Mesenchymal stem cell (in vitro differentiated cells and primary cell): ENCODE measurements around the gene PPP1R12B.

Experiments used
- DNase-seq: peaks from one replicate; pipeline ENCODE4 v3.0.0-alpha.2; 2013
- H2AFZ ChIP-seq: one replicate; pipeline ENCODE4 v1.6.1; 2013; ENCODE audit warnings: low read depth, mild to moderate bottlenecking, control low read depth, inconsistent platforms, low read length, moderate library complexity
- H2AK5ac ChIP-seq: 2 replicates; pipeline ENCODE4 v1.6.1; 2013; ENCODE audit warnings: low read length, moderate library complexity, mild to moderate bottlenecking, inconsistent platforms; ENCODE audit not compliant: severe bottlenecking
- H2BK120ac ChIP-seq: one replicate; pipeline ENCODE4 v1.6.1; 2013; ENCODE audit warnings: low read depth, mild to moderate bottlenecking, inconsistent platforms, low read length, moderate library complexity
- H2BK12ac ChIP-seq, 2 experiments: one replicate each; pipeline ENCODE4 v1.6.1; 2013; ENCODE audit warnings: inconsistent platforms in 2 of 2, low read length in 2 of 2, mild to moderate bottlenecking in 2 of 2, moderate library complexity in 2 of 2, control low read depth in 1 of 2
- H2BK15ac ChIP-seq: one replicate; pipeline ENCODE4 v1.6.1; 2013; ENCODE audit warnings: mild to moderate bottlenecking, low read depth, inconsistent platforms; ENCODE audit not compliant: poor library complexity, severe bottlenecking
- H2BK5ac ChIP-seq: 2 replicates; pipeline ENCODE4 v1.6.1; 2013; ENCODE audit warnings: low read depth, mild to moderate bottlenecking, low read length, control low read depth, inconsistent platforms; ENCODE audit not compliant: poor library complexity, severe bottlenecking
- H3K14ac ChIP-seq, 2 experiments: one replicate each; pipeline ENCODE4 v1.6.1; 2013; ENCODE audit warnings: inconsistent platforms in 2 of 2, low read length in 2 of 2, control low read depth in 1 of 2, mild to moderate bottlenecking in 1 of 2, moderate library complexity in 1 of 2
- H3K18ac ChIP-seq, 2 experiments: one replicate each; pipeline ENCODE4 v1.6.1; 2013; ENCODE audit warnings: inconsistent platforms in 2 of 2, low read length in 2 of 2, control low read depth in 1 of 2, low read depth in 1 of 2, mild to moderate bottlenecking in 1 of 2
- H3K23ac ChIP-seq, 2 experiments: one replicate each; pipeline ENCODE4 v1.6.1; 2013; ENCODE audit warnings: inconsistent platforms in 2 of 2, low read length in 2 of 2, mild to moderate bottlenecking in 2 of 2, moderate library complexity in 2 of 2, control low read depth in 1 of 2
- H3K27ac ChIP-seq: 2 replicates; pipeline ENCODE4 v1.5.1; 2013; ENCODE audit warnings: mild to moderate bottlenecking, moderate library complexity, low read length, control low read depth, inconsistent platforms; ENCODE audit not compliant: poor library complexity, severe bottlenecking
- H3K27me3 ChIP-seq, 2 experiments: 2 replicates each; pipeline versions ENCODE4 v1.6.1 to v1.7.0; 2013; ENCODE audit warnings: low read length in 2 of 2, mild to moderate bottlenecking in 2 of 2, moderate library complexity in 2 of 2, control low read depth in 1 of 2, inconsistent platforms in 1 of 2; ENCODE audit not compliant: control insufficient read depth in 1 of 2, insufficient read depth in 1 of 2
- H3K36me3 ChIP-seq, 2 experiments: 2 replicates each; pipeline versions ENCODE4 v1.6.1 to v1.7.0; 2013; ENCODE audit warnings: low read length in 2 of 2, control low read depth in 1 of 2, inconsistent platforms in 1 of 2, low read depth in 1 of 2, mild to moderate bottlenecking in 1 of 2; ENCODE audit not compliant: insufficient read depth in 2 of 2, control insufficient read depth in 1 of 2
- H3K4ac ChIP-seq, 2 experiments: one replicate each; pipeline ENCODE4 v1.6.1; 2013; ENCODE audit warnings: inconsistent platforms in 2 of 2, low read length in 2 of 2, mild to moderate bottlenecking in 2 of 2, moderate library complexity in 2 of 2, control low read depth in 1 of 2, low read depth in 1 of 2
- H3K4me1 ChIP-seq: 2 replicates; pipeline ENCODE4 v1.6.1; 2013; ENCODE audit warnings: low read depth, low read length, control low read depth; ENCODE audit not compliant: control insufficient read depth, insufficient read depth
- H3K4me2 ChIP-seq: 2 replicates; pipeline ENCODE4 v1.6.1; 2013; ENCODE audit warnings: low read length, mild to moderate bottlenecking, inconsistent platforms; ENCODE audit not compliant: poor library complexity, severe bottlenecking
- H3K4me3 ChIP-seq, 2 experiments: 2 replicates each; pipeline versions ENCODE4 v1.5.1 to v1.7.0; 2013; ENCODE audit warnings: low read length in 2 of 2, mild to moderate bottlenecking in 2 of 2, control low read depth in 1 of 2, low read depth in 1 of 2; ENCODE audit not compliant: insufficient read depth in 1 of 2
- H3K79me1 ChIP-seq: replicated peaks from 2 replicates; pipeline ENCODE4 v1.6.1; 2013; ENCODE audit warnings: mild to moderate bottlenecking, control low read depth, low read length, inconsistent platforms; ENCODE audit not compliant: poor library complexity, severe bottlenecking
- H3K9ac ChIP-seq: 2 replicates; pipeline ENCODE4 v1.7.0; 2013; ENCODE audit warnings: mild to moderate bottlenecking, low read length, moderate library complexity
- H3K9me3 ChIP-seq: 2 replicates; pipeline ENCODE4 v1.7.0; 2013; ENCODE audit warnings: mild to moderate bottlenecking, low read length; ENCODE audit not compliant: control insufficient read depth
- H4K8ac ChIP-seq: one replicate; pipeline ENCODE4 v1.6.1; 2013; ENCODE audit warnings: inconsistent platforms, mild to moderate bottlenecking, low read length, moderate library complexity
- H4K91ac ChIP-seq: one replicate; pipeline ENCODE4 v1.6.1; 2013; ENCODE audit warnings: mild to moderate bottlenecking, low read length, inconsistent platforms
- WGBS: methylation state at CpG from one replicate; pipeline ENCODE4 v1.1.7; 2013; ENCODE audit warnings: mixed read lengths; 5-methylcytosine and 5-hydroxymethylcytosine counted together

PPP1R12B gene

GRCh38 chr1:202357506-202357905 lies 9.0 kb downstream of the PPP1R12B start:
- Histone ChIP-seq H3K4me2 (no peak overlapping the region), H3K4me3 (no peak overlapping the region), H3K18ac (no peak overlapping the region), H4K8ac (no peak overlapping the region), H2BK12ac (no peak overlapping the region), H3K36me3 (no peaks in the 10 kb centered on the region), H3K27me3 (no peaks in the 10 kb centered on the region), H3K79me1 (peaks cover 24% of the 10 kb centered on the region), H3K4ac (no peak overlapping the region), H2AFZ (no peak overlapping the region), H3K9ac (no peak overlapping the region), H3K9me3 (no peaks in the 10 kb centered on the region), H3K23ac (no peak overlapping the region), H3K14ac (no peak overlapping the region), H2BK5ac (no peak overlapping the region), H2BK15ac (no peak overlapping the region), H3K27ac (no peak overlapping the region), H4K91ac (no peak overlapping the region), H3K4me1 (no peaks in the 10 kb centered on the region), H2AK5ac (no peak overlapping the region), H2BK120ac (no peak overlapping the region)
- DNase-seq, result no peak

- no peak overlapping the region for H2BK12ac ChIP-seq
- H3K4me3 ChIP-seq, result no peak overlapping the region
- H3K23ac ChIP-seq, result no peak overlapping the region
- 82% methylated on average over 2 of the region's 2 CpGs for WGBS
- no peak overlapping the region for H2AK5ac ChIP-seq
- peaks cover 12% of the 10 kb centered on the region for H3K79me1 ChIP-seq
- H3K4me2 ChIP-seq, result no peak overlapping the region
- H3K4me1 ChIP-seq, result peaks cover 4% of the 10 kb centered on the region
- H3K36me3 ChIP-seq, result no peaks in the 10 kb centered on the region
- H2BK5ac ChIP-seq, result no peak overlapping the region
- no peak overlapping the region for H2BK15ac ChIP-seq
- no peak overlapping the region for H3K9ac ChIP-seq
- H4K91ac ChIP-seq, result no peak overlapping the region
- no peaks in the 10 kb centered on the region for H3K27me3 ChIP-seq
- H3K14ac ChIP-seq, result no peak overlapping the region
- H3K4ac ChIP-seq, result no peak overlapping the region
- no peak overlapping the region for H4K8ac ChIP-seq
- no peak overlapping the region for H2AFZ ChIP-seq
- H2BK120ac ChIP-seq, result no peak overlapping the region
- H3K18ac ChIP-seq, result no peak overlapping the region
- DNase-seq, result no peak
- H3K9me3 ChIP-seq, result no peaks in the 10 kb centered on the region
- H3K27ac ChIP-seq, result no peak overlapping the region
These were observed 12.7 kb downstream of the PPP1R12B start for GRCh38 chr1:202361224-202361623.

GRCh38 chr1:202361701-202362100 lies 13.2 kb downstream of the PPP1R12B start:
- no peak overlapping the region for H3K18ac ChIP-seq
- no peak overlapping the region for H3K9ac ChIP-seq
- no peak for DNase-seq
- H2BK12ac ChIP-seq, result no peak overlapping the region
- H3K27ac ChIP-seq, result no peak overlapping the region
- H2BK120ac ChIP-seq, result no peak overlapping the region
- H3K79me1 ChIP-seq, result peaks cover 11% of the 10 kb centered on the region
- H3K23ac ChIP-seq, result no peak overlapping the region
- no peak overlapping the region for H2AFZ ChIP-seq
- H4K8ac ChIP-seq, result no peak overlapping the region
- no peak overlapping the region for H3K4me2 ChIP-seq
- no peaks in the 10 kb centered on the region for H3K27me3 ChIP-seq
- no peak overlapping the region for H2BK5ac ChIP-seq
- no peak overlapping the region for H4K91ac ChIP-seq
- no peaks in the 10 kb centered on the region for H3K36me3 ChIP-seq
- H3K14ac ChIP-seq, result no peak overlapping the region
- no peak overlapping the region for H3K4ac ChIP-seq
- no peak overlapping the region for H2BK15ac ChIP-seq
- H3K4me1 ChIP-seq, result peaks cover 4% of the 10 kb centered on the region
- 66% methylated on average over 3 of the region's 3 CpGs for WGBS
- H3K4me3 ChIP-seq, result no peak overlapping the region
- no peaks in the 10 kb centered on the region for H3K9me3 ChIP-seq
- H2AK5ac ChIP-seq, result no peak overlapping the region

- H4K8ac ChIP-seq, result no peak overlapping the region
- H3K23ac ChIP-seq, result no peak overlapping the region
- H3K36me3 ChIP-seq, result no peaks in the 10 kb centered on the region
- no peak overlapping the region for H3K9ac ChIP-seq
- no peak overlapping the region for H3K14ac ChIP-seq
- no peak overlapping the region for H3K4ac ChIP-seq
- H3K4me2 ChIP-seq, result no peak overlapping the region
- H2AFZ ChIP-seq, result no peak overlapping the region
- H3K4me1 ChIP-seq, result peaks cover 4% of the 10 kb centered on the region
- H2BK5ac ChIP-seq, result no peak overlapping the region
- H3K27ac ChIP-seq, result no peak overlapping the region
- H4K91ac ChIP-seq, result no peak overlapping the region
- no peaks in the 10 kb centered on the region for H3K27me3 ChIP-seq
- peaks cover 9% of the 10 kb centered on the region for H3K79me1 ChIP-seq
- H3K9me3 ChIP-seq, result no peaks in the 10 kb centered on the region
- H2AK5ac ChIP-seq, result no peak overlapping the region
- no peak overlapping the region for H3K4me3 ChIP-seq
- no peak overlapping the region for H2BK120ac ChIP-seq
- no peak overlapping the region for H3K18ac ChIP-seq
- no peak for DNase-seq
- WGBS, result 85% methylated on average over 2 of the region's 2 CpGs
- no peak overlapping the region for H2BK12ac ChIP-seq
- H2BK15ac ChIP-seq, result no peak overlapping the region
These were observed 13.7 kb downstream of the PPP1R12B start for GRCh38 chr1:202362212-202362611.
